ENCODE data around the gene ANXA7. TPM values are rescaled to one million over a fixed set of nuclear protein-coding genes. Genes with fewer than 3 reads are reported as not detected.

Gene ANXA7
- total RNA-seq, 2 experiments from 2014 or later: 77.7 to 79.6 TPM

- Mint-ChIP-seq H3K27ac (no peak overlapping the region), H3K4me3 (no peak overlapping the region), H3K4me1 (ENCODE audit: low read depth) (no peaks in the 10 kb centered on the region), H3K9me3 (no peaks in the 10 kb centered on the region), H3K36me3 (ENCODE audit: low read depth) (peaks cover 85% of the 10 kb centered on the region), H3K27me3 (no peaks in the 10 kb centered on the region)
- Histone ChIP-seq H3K4me3 (ENCODE audit: low read length) (no peak overlapping the region), H3K27ac (ENCODE audit: low read depth in 1 of 2, low read length in 2 of 2) (no peak overlapping the region), H3K36me3 (ENCODE audit: insufficient read depth, low read length) (peaks cover 89% of the 10 kb centered on the region), H3K9me3 (ENCODE audit: control insufficient read depth in 1 of 2, insufficient read depth in 1 of 2, low read length in 2 of 2) (no peaks in the 10 kb centered on the region), H3K4me1 (ENCODE audit: insufficient read depth, low read length) (no peaks in the 10 kb centered on the region), H3K27me3 (ENCODE audit: control insufficient read depth in 1 of 2, insufficient read depth in 2 of 2, low read length in 2 of 2) (no peaks in the 10 kb centered on the region)
- TF ChIP-seq CTCF (IDR thresholded peaks at IDR 0.05): no peak
- ATAC-seq (ENCODE audit: poor library complexity) (no peak), DNase-seq (no peak)
- intact Hi-C loops (cut with DNase I, micrococcal nuclease): no loop called here
- ChIA-PET POLR2A (interaction anchor here (0.5 kb wide), 1 partner anchor 21 kb away, joined by 3 read pairs; the partner anchor contains the start of gene CFAP70), CTCF (no interaction called here)
Measured at GRCh38 chr10:73379064-73379748, 34.7 kb downstream of the ANXA7 start.

GRCh38 chr10:73376679-73377078 is 37.2 kb downstream of the ANXA7 start:
- H3K36me3 ChIP-seq (ENCODE audit: insufficient read depth, low read length): peaks cover 68% of the 10 kb centered on the region
- H3K9me3 ChIP-seq (ENCODE audit: control insufficient read depth in 1 of 2, insufficient read depth in 1 of 2, low read length in 2 of 2): no peaks in the 10 kb centered on the region
- intact Hi-C loops (cut with DNase I, micrococcal nuclease): no loop called here
- CTCF ChIA-PET: no interaction called here
- TF ChIP-seq CTCF (IDR thresholded peaks at IDR 0.05): no peak
- no peaks in the 10 kb centered on the region for H3K4me1 ChIP-seq (ENCODE audit: insufficient read depth, low read length)
- DNase-seq (no peak), ATAC-seq (ENCODE audit: poor library complexity) (no peak)
- no peaks in the 10 kb centered on the region for H3K27me3 ChIP-seq (ENCODE audit: control insufficient read depth in 1 of 2, insufficient read depth in 2 of 2, low read length in 2 of 2)
- Mint-ChIP-seq H3K27ac (no peak overlapping the region), H3K4me3 (no peak overlapping the region), H3K4me1 (ENCODE audit: low read depth) (no peaks in the 10 kb centered on the region), H3K9me3 (no peaks in the 10 kb centered on the region), H3K36me3 (ENCODE audit: low read depth) (peaks cover 76% of the 10 kb centered on the region), H3K27me3 (no peaks in the 10 kb centered on the region)
- H3K27ac ChIP-seq (ENCODE audit: low read depth in 1 of 2, low read length in 2 of 2): no peak overlapping the region
- POLR2A ChIA-PET: no interaction called here
- no peak overlapping the region for H3K4me3 ChIP-seq (ENCODE audit: low read length)

- H3K27ac Mint-ChIP-seq: no peak overlapping the region
- no peaks in the 10 kb centered on the region for H3K27me3 Mint-ChIP-seq
- peaks cover 16% of the 10 kb centered on the region for H3K36me3 ChIP-seq (ENCODE audit: insufficient read depth, low read length)
- DNase-seq (no peak), ATAC-seq (ENCODE audit: poor library complexity) (no peak)
- no peaks in the 10 kb centered on the region for H3K9me3 Mint-ChIP-seq
- H3K36me3 Mint-ChIP-seq (ENCODE audit: low read depth): peaks cover 61% of the 10 kb centered on the region
- no peaks in the 10 kb centered on the region for H3K27me3 ChIP-seq (ENCODE audit: control insufficient read depth in 1 of 2, insufficient read depth in 2 of 2, low read length in 2 of 2)
- no peaks in the 10 kb centered on the region for H3K4me1 ChIP-seq (ENCODE audit: insufficient read depth, low read length)
- no peaks in the 10 kb centered on the region for H3K4me1 Mint-ChIP-seq (ENCODE audit: low read depth)
- ChIA-PET CTCF (no interaction called here), POLR2A (no interaction called here)
- H3K4me3 Mint-ChIP-seq: no peak overlapping the region
- intact Hi-C loops (cut with DNase I, micrococcal nuclease): no loop called here
- no peaks in the 10 kb centered on the region for H3K9me3 ChIP-seq (ENCODE audit: control insufficient read depth in 1 of 2, insufficient read depth in 1 of 2, low read length in 2 of 2)
- H3K27ac ChIP-seq (ENCODE audit: low read depth in 1 of 2, low read length in 2 of 2): no peak overlapping the region
- no peak overlapping the region for H3K4me3 ChIP-seq (ENCODE audit: low read length)
- no peak for TF ChIP-seq CTCF (IDR thresholded peaks at IDR 0.05)
Measured at GRCh38 chr10:73368238-73368637, 45.6 kb downstream of the ANXA7 start.
